Stimulated activated CD4-positive, alpha-beta T cell treated with anti-CD3 and anti-CD28 coated beads, Interleukin-2, amount 100 ng/mL, for 24 hours (primary cell): ENCODE measurements around the gene ALAS1.

Source experiments
- DNase-seq, 2 donors: peaks; one replicate each; pipeline ENCODE4 v3.0.0-alpha.2; 2020

The ALAS1 gene

GRCh38 chr3:52222319-52223221, 24.6 kb downstream of the ALAS1 start:
- no peak for DNase-seq

DNA sequence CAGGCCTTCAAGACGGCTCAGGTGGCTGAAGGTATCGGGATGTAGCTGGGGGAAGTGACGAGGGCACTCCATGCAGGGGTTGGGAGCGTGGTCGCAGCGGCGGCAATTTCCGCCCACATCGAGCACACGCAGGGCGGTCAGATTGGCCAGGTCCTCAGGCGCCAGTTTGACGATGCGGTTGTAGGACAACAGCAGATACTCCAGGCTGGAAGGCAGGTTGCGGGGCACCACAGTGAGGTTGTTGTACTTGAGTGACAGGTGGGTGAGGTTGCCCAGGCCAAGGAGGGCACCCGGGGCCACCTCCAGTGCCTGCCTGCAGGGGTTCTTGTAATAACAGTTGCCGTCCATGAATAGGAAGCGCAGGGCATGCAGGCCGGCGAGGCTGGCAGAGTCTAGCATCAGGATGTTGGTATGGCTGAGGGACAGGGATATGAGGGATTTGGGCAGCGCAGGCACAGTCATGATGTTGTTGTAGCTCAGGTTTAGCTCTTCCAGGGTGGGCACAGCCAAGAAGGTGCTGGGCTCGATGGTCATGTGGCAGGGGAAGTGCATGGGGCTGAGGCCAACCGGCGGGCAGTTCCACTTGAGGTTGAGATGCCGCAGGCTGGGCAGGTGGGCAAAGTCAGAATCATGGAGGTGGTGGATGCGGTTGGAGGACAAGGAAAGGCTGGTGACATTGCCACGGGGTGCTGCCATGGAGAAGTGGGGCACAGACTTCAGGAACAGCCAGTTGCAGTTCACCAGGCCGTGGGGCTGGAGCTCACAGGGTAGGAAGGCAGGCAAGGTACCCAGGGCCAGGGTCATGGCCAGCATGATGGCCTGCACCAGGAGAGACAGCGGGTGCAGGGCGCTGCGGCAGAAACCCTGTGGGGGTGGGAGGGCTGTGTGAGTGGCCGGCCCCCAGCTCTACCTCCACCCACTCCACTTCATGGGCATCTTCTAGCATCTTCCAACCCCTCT, 25.8 kb downstream of the ALAS1 start:
- DNase-seq, result no peak

DNA sequence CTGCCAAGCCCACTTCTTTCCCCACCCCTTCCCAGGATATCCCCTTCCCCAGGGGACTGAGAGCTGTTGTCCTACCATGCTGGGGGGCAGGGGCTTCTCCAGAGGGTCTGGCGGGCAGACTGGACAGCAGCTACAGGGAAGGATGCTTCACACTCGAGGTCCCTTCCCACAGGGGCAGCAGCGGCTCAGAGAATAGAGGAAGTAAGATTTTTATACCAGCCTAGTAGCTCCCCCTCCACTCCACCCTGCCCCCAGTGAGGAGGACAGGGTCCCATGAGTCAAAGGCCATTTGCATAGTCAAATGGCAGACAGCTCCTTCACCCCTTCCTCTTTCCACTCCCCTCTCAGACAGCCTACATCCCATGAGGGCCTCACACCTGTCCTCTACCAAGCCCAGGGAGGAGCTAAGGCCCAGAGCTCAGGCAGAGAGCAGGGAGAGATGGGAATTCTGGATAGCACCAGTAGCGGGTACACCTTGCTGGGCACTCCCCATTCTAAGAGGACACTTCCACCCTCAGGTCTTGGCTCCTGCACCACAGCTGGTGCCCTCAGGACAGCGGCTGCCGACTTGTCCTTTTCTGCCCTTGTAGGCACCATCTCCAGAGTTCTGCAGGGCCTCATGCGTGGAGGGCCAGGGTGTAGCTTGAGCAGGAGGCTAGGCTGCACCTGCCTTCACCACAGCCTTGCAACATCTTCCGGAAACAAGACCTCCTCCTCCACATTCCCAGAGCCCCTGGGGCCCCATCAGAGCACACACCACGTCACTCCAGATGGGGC, 27.7 kb downstream of the ALAS1 start, which contains the start of gene TLR9:
TSS of gene TLR9 (minus strand) at position 194 of the 777 bp plus-strand sequence. CDS start at position 78, 116 bp downstream.
- no peak for DNase-seq

- DNase-seq, result no peak
These were observed 28.4 kb downstream of the ALAS1 start for GRCh38 chr3:52226229-52226817.

GRCh38 chr3:52227117-52227516, 29.2 kb downstream of the ALAS1 start:
- DNase-seq, result no peak

DNA sequence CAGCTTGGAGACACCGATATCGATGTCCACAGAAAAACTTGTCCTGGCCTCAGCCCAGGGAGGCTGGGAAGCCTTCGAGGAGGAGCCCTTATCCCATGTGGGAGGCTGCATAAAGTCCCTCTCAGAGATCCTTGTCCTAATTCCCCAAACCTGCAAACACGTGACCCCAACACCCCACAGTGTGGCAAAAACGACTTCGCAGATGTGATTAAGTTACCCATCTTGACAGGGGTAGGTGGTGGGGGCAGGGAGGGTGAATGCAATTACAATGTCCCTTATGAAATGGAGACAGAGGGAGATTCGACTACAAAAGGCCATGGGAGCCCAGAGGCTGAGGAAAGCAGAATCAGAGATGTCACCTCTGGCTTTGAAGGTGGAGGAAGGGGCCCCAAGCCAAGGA, 29.8 kb downstream of the ALAS1 start:
- DNase-seq, result no peak

DNA sequence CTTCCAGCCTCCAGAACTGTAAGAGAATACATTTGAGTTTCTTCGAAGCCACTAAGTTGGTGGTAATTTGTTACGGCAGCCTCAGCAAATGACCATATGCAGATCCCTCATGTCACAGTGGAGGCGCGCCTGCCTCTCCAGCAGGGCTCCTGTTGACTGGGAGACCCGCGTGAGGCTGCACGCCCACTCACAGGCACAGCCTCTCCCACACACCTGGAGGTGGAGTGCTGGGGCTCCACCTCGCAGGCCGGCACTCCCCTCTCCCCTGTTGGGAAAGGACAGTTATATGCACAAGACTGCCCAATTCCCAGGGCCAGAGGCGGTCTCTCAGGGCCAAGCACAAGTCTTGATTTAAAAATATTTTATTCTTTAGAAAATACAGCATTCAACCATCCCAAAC, 30.3 kb downstream of the ALAS1 start:
- DNase-seq, result no peak

DNA sequence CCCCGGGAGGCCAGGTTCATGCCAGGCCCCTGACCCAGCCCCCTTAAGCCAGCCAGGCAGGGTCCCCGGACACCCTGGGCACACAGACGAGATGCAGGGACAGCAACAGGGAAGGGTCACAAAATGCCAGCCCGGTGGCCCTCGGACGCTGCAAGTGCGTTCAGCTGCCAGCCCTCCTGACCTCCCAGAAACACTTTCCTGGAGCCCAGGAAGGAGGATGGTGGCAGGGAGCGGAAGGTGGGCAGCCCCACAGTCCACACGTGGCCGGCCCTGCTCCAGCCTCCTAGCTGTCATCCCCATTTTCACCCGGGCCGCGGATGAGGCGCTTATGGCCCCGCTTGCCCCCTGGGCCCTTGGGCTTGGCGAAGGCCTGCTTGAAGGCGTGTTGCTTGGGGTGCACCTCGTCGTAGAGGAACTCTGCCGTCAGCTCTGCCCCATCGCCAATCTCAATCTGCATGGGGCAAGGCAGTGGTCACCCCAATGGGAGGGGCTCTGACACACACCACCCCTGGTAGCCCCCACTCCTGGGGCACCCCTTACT, 30.9 kb downstream of the ALAS1 start:
- DNase-seq, result no peak

DNA sequence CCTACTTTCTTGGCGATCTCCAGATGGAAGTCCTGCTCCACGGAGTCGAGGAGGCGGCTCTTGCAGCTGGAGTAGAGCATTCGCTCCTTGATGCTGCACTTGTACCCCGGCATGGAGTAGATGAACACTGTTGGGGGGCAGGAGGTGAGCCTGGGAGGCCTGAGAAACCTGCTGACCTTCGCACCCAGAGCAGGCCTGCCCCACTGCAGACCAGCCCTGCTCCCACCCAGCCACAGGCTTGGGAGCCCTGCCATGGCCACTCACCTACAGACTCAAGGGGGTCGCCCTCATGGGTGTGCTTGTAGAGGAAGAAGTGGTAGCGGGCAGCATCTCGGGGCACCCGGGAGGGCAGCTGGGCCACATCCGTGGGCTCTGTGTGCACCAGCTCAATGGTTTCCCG, 31.7 kb downstream of the ALAS1 start:
- no peak for DNase-seq

DNA sequence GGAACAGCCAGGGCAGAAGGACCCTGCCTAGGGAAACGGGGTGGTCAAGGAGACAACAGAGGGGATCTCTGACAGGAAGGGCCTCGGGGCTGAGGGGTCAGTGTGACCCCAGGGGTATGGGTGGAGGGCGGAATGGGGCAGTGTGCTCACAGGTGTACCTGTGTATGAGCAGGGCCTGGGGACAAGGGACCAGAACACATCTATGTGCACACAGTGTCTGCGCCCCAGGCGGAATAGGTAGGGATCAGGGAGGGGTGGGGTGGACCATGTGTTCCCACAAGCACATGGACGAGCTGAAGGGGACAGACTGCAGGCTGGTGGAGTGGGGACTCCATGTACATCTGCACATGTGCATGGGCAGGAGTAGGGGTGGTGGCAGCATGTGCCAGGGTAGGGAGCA, 32.5 kb downstream of the ALAS1 start:
- DNase-seq, result no peak

DNA sequence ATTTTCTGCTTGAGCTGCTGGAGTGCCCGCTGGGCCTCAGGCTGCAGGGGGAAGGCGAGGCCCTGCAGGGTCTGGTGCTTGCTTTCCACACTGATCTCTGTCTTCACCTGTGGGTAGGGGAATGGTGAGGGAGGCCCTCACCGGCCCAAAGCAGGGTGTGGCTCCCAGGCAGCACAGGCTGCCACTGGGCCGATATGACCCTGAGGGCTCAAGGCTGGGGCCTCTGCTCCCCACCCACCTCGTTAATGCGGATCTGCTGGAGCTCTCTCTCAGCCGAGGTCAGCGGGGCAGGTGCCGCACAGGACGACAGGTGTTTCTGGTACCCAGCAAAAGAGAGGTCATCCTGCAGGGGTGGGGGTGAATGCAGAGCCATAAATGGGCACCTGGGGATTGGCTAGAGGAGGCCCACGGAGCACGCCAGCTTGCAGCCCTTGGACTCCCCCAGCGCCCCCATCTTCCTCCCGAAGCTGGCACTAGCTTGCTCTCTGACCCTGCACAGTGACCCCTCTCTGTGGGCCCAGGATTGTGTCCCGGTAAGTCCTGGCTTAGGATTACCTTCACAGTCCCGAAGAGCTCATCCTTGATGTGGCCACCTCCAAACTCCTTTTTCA, 33.0 kb downstream of the ALAS1 start:
- DNase-seq, result no peak

GRCh38 chr3:52231502-52232278, 33.7 kb downstream of the ALAS1 start:
- DNase-seq, result peak; percentile 95 to 96

DNA sequence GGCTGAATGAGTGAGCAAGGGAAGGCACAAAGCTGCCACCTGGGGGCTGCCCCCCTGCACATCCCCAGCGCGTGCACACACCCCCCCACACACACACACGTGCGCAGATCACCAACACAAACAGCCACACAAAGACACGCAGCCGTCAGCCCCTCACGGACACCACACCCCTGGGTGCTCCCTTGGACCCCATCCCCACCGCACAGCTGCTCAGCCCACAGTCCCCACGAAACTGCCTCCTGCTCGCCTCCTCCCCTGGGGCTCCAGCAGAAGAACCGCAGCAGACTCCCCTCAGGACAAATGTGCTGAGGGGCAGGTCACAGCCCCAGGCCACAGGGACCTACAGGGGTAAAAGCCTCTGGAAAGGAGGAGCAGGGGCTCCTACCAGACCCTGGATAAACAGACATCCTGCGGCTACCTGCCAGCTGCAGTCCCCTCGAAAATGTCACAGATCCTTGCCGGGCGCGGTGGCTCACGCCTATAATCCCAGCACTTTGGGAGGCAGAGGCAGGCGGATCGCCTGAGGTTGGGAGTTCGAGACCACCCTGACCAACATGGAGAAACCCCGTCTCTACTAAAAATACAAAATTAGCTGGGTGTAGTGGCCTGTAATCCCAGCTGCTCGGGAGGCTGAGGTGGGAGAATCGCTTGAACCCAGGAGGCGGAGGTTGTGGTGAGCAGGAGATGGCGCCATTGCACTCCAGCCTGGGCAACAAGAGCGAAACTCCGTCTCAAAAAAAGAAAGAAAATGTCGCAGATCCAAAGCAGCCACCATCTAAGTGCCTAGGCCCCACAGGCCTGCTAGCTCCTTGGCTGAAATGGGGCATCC, 34.5 kb downstream of the ALAS1 start:
- DNase-seq, result no peak

- DNase-seq, result no peak
These were observed 35.2 kb downstream of the ALAS1 start for GRCh38 chr3:52233108-52233591.

DNA sequence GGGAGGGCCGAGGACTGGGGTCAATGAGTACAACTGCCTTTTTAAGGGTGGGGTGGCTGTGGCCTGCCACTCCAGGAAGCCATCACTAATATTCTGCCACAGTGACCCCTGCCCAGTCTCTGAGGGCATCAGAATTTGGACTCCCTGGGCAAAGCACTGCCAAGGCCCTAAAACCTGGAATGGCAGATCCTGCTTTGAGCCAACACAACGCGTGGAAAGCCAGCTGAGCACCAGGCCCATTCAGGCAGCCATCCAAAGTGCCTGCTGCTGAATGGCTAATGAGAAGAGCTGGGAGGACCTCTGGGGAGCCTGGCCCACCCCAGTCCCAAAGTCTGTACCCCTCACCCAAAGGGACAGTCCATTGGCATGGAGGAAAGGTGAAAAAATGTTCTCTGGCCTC, 36.0 kb downstream of the ALAS1 start:
- no peak for DNase-seq

GRCh38 chr3:52234516-52235447, 36.8 kb downstream of the ALAS1 start:
- no peak for DNase-seq

- no peak for DNase-seq
These were observed 38.5 kb downstream of the ALAS1 start for GRCh38 chr3:52236424-52236886.

GRCh38 chr3:52237006-52237656, 39.2 kb downstream of the ALAS1 start:
- DNase-seq, result no peak
